SK-N-SH treated with all-trans-retinoic acid at 6 μM for 48 hours (cell line): ENCODE results near the gene MEIS1.

Source experiments
- ATAC-seq: fragments of 200-7000 bp; cut with Tn5 transposase; 3 replicates; pipeline ENCODE4 v1.9.1; 2020; ENCODE audit warnings: mild to moderate bottlenecking, moderate library complexity
- ARNTL ChIP-seq: fragments of 450-650 bp; formaldehyde crosslinking; IDR thresholded peaks from 2 replicates; pipeline ENCODE4 v1.5.0; 2020; ENCODE audit warnings: low read depth, mild to moderate bottlenecking, moderate library complexity, borderline replicate concordance
- BACH2 ChIP-seq: fragments of 250-450 bp; sonication (Bioruptor Pico); IDR thresholded peaks from 2 replicates; pipeline ENCODE4 v1.9.0; 2021; ENCODE audit warnings: mild to moderate bottlenecking, borderline replicate concordance
- CSDC2 ChIP-seq: fragments of 250-450 bp; sonication (Bioruptor Pico); IDR thresholded peaks from 2 replicates; pipeline ENCODE4 v1.5.0; 2020; ENCODE audit warnings: mild to moderate bottlenecking, moderate library complexity
- GLIS3 ChIP-seq: fragments of 250-450 bp; sonication (Bioruptor Pico); IDR thresholded peaks from 2 replicates; pipeline ENCODE4 v1.5.0; 2020; ENCODE audit warnings: mild to moderate bottlenecking, moderate library complexity
- ISL1 ChIP-seq: fragments of 250-450 bp; sonication (Bioruptor Pico); IDR thresholded peaks from 2 replicates; pipeline ENCODE4 v2.1.2; 2022; ENCODE audit warnings: mild to moderate bottlenecking, moderate library complexity
- OSR1 ChIP-seq: fragments of 250-450 bp; sonication (Bioruptor Pico); IDR thresholded peaks from 2 replicates; pipeline ENCODE4 v1.8.0; 2022; ENCODE audit warnings: moderate library complexity, mild to moderate bottlenecking, inconsistent platforms
- PPARA ChIP-seq: fragments of 250-450 bp; sonication (Bioruptor Pico); IDR thresholded peaks from 2 replicates; pipeline ENCODE4 v1.5.0; 2020; ENCODE audit warnings: mild to moderate bottlenecking, borderline replicate concordance
- RARB ChIP-seq: fragments of 250-450 bp; sonication (Bioruptor Pico); IDR thresholded peaks from 2 replicates; pipeline ENCODE4 v1.8.0; 2021; ENCODE audit warnings: mild to moderate bottlenecking, moderate library complexity
- SNAI2 ChIP-seq: fragments of 250-450 bp; sonication (Bioruptor Pico); IDR thresholded peaks from 2 replicates; pipeline ENCODE4 v1.5.0; 2020; ENCODE audit warnings: mild to moderate bottlenecking, moderate library complexity
- TCF4 ChIP-seq: fragments of 250-450 bp; sonication (Bioruptor Pico); IDR thresholded peaks from 2 replicates; pipeline ENCODE4 v1.8.0; 2021; ENCODE audit warnings: mild to moderate bottlenecking, moderate library complexity, borderline replicate concordance
- TOX ChIP-seq: fragments of 250-450 bp; sonication (Bioruptor Pico); IDR thresholded peaks from 2 replicates; pipeline ENCODE4 v1.8.0; 2021; ENCODE audit warnings: mild to moderate bottlenecking, moderate library complexity, borderline replicate concordance
- ZFP30 ChIP-seq: fragments of 450-650 bp; formaldehyde crosslinking; IDR thresholded peaks from 2 replicates; pipeline ENCODE4 v1.5.0; 2022; ENCODE audit warnings: mild to moderate bottlenecking, moderate library complexity
- ZNF565 ChIP-seq: fragments of 450-650 bp; formaldehyde crosslinking; conservative IDR thresholded peaks from 2 replicates; pipeline ENCODE4 v1.5.0; 2020; ENCODE audit warnings: low read depth, mild to moderate bottlenecking, moderate library complexity
- ZNF70 ChIP-seq: fragments of 450-650 bp; formaldehyde crosslinking; IDR thresholded peaks from 2 replicates; pipeline ENCODE4 v1.5.0; 2020; ENCODE audit warnings: mild to moderate bottlenecking, moderate library complexity
- ZNF8 ChIP-seq: fragments of 450-650 bp; formaldehyde crosslinking; IDR thresholded peaks from 2 replicates; pipeline ENCODE4 v1.5.0; 2020; ENCODE audit warnings: mild to moderate bottlenecking, moderate library complexity
- TF ChIP-seq, protein P1 (sequence below): fragments of 250-450 bp; sonication (Bioruptor Pico); IDR thresholded peaks from 2 replicates; pipeline ENCODE4 v1.5.0; 2020; ENCODE audit warnings: mild to moderate bottlenecking, moderate library complexity
- TF ChIP-seq, protein P2 (sequence below): fragments of 250-450 bp; sonication (Bioruptor Pico); IDR thresholded peaks from 2 replicates; pipeline ENCODE4 v1.8.0; 2020; ENCODE audit warnings: mild to moderate bottlenecking, moderate library complexity, borderline replicate concordance
- TF ChIP-seq, protein P3 (sequence below): fragments of 250-450 bp; sonication (Bioruptor Pico); IDR thresholded peaks from 2 replicates; pipeline ENCODE4 v1.5.1; 2021; ENCODE audit warnings: mild to moderate bottlenecking, moderate library complexity

Gene MEIS1

DNA sequence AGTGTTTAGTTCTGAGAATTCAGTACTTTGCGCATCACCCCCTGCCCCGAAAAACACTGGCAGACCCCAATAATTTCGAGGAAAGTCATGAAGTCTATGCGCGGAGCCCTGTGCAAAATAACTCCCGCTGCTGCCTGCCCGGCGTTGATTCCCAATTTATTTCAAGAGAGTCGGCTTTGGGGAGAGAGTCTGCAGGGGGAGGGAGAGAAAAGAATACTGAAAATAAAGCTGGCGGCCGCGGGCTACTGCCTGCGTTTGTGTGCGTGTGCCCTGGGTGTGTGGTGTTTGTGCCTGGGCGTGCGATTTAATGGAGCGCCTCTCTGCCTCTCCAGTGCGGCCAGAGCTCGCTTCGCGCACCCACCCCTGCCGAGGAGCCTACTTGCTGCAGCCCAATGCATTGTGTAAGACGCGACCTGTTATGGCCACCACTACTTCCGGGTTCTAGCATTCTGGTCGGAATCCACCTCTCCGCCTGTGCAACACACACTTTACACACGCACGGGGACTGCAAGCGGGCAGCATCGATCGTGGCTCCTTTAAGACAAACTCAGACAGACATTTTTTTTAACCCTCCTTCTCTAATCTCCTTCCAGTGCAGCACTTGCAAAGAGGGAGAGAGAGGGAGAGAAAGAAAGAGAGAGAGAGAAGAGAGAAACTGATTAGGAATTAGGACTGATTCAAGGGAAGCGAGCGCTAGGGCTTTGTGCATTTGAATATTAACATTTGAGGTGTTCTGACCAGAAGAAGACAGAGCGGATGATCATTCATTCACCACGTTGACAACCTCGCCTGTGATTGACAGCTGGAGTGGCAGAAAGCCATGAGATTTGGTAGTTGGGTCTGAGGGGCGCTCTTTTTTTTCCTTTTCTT, at the start of gene MEIS1:
Gene MEIS1 (plus strand): TSS at position 447 of the 870 bp plus-strand sequence. CDS start 732 bp downstream, outside the sequence.
- peak; percentile 81 for ATAC-seq
- TF ChIP-seq, protein P1, sequence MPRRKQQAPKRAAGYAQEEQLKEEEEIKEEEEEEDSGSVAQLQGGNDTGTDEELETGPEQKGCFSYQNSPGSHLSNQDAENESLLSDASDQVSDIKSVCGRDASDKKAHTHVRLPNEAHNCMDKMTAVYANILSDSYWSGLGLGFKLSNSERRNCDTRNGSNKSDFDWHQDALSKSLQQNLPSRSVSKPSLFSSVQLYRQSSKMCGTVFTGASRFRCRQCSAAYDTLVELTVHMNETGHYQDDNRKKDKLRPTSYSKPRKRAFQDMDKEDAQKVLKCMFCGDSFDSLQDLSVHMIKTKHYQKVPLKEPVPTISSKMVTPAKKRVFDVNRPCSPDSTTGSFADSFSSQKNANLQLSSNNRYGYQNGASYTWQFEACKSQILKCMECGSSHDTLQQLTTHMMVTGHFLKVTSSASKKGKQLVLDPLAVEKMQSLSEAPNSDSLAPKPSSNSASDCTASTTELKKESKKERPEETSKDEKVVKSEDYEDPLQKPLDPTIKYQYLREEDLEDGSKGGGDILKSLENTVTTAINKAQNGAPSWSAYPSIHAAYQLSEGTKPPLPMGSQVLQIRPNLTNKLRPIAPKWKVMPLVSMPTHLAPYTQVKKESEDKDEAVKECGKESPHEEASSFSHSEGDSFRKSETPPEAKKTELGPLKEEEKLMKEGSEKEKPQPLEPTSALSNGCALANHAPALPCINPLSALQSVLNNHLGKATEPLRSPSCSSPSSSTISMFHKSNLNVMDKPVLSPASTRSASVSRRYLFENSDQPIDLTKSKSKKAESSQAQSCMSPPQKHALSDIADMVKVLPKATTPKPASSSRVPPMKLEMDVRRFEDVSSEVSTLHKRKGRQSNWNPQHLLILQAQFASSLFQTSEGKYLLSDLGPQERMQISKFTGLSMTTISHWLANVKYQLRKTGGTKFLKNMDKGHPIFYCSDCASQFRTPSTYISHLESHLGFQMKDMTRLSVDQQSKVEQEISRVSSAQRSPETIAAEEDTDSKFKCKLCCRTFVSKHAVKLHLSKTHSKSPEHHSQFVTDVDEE (CRISPR knock-in tag): peak; percentile 74; the same call in 1 of the 2 replicates
- no peak for TF ChIP-seq OSR1

DNA sequence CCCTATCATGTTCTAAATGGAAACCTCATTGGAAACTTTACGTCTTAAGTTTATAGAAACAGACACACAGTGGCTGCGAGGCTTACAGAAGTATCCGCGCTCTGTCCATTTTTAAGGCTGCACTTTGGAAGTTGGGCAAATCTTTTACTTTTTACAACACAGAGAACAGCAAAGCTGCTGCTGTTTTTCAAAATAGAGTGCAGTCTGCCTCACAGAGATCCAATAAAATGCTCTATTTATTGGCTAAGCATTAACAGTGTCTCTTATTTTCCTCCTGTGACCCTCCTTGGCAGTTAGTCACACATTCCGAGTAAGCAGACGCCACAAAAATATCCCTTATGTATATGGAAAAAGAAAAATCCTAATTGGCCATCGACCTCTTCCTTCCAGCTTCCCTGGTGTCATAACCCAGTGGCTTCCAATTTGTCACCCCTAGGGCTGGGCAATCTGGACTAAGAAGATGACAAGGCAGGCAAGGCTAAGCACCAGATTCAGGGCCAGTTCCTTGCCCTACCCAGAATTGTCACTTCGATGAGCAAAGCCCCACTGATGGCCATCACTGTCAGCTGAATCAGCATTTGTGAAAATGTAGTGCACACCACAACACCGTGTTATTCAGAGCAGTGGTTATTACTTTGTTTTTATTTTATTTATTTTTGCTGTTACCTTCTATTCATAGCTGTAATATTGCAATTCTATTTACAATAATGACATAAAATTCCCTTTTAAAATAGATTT, 47.7 kb upstream of the MEIS1 start:
- no peak for ATAC-seq
- TF ChIP-seq ZNF8 (no peak), SNAI2 (no peak), BACH2 (no peak), GLIS3 (CRISPR knock-in tag) (no peak), ZFP30 (CRISPR knock-in tag) (no peak), TCF4 (no peak), PPARA (CRISPR knock-in tag) (no peak)
- TF ChIP-seq, protein P1 (CRISPR knock-in tag): no peak

DNA sequence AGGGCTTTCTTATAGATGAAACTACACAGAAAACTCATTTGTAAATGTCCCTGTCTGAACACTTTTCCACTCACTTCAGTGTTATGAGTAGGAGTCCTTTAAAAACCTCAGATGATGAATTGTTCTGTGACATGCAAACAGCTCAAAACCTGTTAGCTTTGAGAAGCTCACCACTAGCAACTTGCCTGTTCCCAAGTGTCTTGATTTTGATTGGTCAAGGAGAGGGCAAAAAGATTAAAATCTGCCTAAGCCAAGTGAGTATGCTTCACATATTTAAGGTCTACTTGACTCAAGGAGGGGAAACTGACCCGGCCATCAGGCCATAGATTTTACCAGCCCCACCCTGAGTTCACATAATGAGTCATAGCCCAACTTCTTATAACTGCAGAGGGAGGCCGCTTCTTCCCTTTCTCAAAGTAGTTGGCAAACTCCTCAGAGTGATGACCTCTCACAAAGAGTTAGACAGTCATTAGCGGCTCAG, 45.2 kb upstream of the MEIS1 start:
- ATAC-seq: no peak
- TF ChIP-seq BACH2 (no peak), ZNF70 (CRISPR knock-in tag) (no peak), OSR1 (no peak), ARNTL (CRISPR knock-in tag) (no peak), ZNF8 (no peak)
- TF ChIP-seq, protein P2, sequence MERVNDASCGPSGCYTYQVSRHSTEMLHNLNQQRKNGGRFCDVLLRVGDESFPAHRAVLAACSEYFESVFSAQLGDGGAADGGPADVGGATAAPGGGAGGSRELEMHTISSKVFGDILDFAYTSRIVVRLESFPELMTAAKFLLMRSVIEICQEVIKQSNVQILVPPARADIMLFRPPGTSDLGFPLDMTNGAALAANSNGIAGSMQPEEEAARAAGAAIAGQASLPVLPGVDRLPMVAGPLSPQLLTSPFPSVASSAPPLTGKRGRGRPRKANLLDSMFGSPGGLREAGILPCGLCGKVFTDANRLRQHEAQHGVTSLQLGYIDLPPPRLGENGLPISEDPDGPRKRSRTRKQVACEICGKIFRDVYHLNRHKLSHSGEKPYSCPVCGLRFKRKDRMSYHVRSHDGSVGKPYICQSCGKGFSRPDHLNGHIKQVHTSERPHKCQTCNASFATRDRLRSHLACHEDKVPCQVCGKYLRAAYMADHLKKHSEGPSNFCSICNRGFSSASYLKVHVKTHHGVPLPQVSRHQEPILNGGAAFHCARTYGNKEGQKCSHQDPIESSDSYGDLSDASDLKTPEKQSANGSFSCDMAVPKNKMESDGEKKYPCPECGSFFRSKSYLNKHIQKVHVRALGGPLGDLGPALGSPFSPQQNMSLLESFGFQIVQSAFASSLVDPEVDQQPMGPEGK (CRISPR knock-in tag): no peak

DNA sequence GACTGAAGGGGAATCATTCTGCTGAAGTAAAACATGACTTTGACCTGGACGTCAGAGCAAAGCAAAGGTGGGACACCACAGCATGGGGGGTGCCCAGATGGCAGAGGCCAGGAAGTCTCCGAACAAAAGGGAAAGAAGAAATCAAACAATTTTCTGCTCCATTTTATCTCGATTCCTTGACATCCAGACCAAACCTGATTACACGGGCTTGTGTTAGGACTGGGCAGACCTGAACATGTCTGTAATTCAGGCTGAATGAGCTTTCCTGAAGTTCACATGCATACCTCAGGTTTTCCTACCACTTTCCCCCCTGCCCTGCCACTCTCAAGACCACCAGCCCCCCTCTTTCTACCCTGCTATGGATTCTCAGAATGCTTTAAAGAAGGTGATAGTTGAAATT, 44.8 kb upstream of the MEIS1 start:
- ATAC-seq: no peak
- TF ChIP-seq ZFP30 (CRISPR knock-in tag) (no peak), ZNF8 (no peak), TOX (CRISPR knock-in tag) (no peak), ISL1 (no peak), RARB (CRISPR knock-in tag) (no peak), CSDC2 (CRISPR knock-in tag) (no peak), BACH2 (no peak), PPARA (CRISPR knock-in tag) (no peak), ZNF565 (CRISPR knock-in tag) (no peak), ZNF70 (CRISPR knock-in tag) (no peak), SNAI2 (no peak), GLIS3 (CRISPR knock-in tag) (no peak)
- TF ChIP-seq, protein P3, sequence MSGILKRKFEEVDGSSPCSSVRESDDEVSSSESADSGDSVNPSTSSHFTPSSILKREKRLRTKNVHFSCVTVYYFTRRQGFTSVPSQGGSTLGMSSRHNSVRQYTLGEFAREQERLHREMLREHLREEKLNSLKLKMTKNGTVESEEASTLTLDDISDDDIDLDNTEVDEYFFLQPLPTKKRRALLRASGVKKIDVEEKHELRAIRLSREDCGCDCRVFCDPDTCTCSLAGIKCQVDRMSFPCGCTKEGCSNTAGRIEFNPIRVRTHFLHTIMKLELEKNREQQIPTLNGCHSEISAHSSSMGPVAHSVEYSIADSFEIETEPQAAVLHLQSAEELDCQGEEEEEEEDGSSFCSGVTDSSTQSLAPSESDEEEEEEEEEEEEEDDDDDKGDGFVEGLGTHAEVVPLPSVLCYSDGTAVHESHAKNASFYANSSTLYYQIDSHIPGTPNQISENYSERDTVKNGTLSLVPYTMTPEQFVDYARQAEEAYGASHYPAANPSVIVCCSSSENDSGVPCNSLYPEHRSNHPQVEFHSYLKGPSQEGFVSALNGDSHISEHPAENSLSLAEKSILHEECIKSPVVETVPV (CRISPR knock-in tag): no peak
